Measurements from ENCODE around the gene SERPINH1.
A peak's percentile ranks its signal among the peaks of the same experiment; 100 is the strongest.

SERPINH1 gene

GRCh38 chr11:75562048-75562835 is at the start of gene SERPINH1:
SERPINH1 (plus strand) TSS chr11:75562253; CDS start chr11:75566350, 4,097 bp downstream.
- peak; percentile 64 to 69 for DNase-seq

DNA sequence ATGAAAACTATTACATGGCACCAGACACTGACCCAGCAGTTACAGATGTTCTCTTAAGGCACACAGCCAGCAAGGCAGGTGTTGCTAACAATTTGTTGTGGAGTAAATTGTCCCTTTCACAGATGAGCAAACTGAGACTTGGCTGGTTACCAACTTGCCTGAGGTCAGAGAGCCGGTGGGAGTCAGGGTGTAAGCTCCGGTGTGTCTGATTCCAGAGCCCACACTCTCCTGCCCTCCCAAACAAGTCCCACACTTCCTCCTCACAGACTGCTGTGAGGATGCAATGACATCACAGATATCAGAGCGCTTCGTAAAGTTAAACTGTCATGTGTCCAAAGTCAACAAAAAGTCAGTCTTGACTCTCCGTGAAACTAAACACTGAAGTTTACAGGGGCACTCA is 48.8 kb upstream of the SERPINH1 start:
- no peak for DNase-seq

DNA sequence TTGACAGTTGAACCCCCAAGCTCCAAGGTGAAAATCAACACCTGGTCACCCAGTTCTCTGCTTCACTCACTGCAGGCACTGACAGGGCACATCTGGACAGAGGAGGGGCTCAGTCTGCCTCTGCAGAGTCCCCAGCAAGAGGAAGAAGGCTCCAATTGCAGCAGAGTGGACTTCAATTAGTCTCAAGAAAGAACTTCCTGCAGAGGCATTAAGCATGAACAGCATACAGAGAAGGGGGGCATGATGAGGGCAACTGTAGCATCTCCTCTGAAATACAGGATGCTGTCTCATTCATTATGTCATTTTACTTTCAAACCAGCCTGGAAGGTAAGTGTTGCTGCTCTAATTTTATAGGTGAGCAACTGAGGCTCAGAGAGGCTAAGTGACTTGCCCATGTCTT is 47.5 kb upstream of the SERPINH1 start:
- no peak for DNase-seq

GRCh38 chr11:75516140-75516539 is 45.9 kb upstream of the SERPINH1 start:
- DNase-seq: no peak

DNA sequence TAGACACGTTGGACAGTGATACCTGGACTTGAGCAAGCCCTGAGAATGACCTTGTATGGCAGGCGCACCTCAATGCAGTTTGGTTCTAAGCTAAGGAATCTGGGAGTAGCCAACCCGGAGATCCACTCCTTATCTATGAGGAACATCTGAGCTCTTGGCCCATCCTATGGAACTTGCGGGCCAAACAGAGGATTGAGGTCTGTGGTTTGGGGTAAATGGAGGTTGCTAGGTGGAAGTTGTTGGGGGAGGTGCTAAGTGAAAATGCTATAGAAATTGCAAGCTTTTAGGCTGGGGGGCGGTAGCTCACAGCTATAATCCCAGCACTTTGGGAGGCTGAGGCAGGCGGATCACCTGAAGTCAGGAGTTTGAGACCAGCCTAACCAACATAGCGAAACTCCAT is 45.2 kb upstream of the SERPINH1 start:
- DNase-seq: no peak

DNA sequence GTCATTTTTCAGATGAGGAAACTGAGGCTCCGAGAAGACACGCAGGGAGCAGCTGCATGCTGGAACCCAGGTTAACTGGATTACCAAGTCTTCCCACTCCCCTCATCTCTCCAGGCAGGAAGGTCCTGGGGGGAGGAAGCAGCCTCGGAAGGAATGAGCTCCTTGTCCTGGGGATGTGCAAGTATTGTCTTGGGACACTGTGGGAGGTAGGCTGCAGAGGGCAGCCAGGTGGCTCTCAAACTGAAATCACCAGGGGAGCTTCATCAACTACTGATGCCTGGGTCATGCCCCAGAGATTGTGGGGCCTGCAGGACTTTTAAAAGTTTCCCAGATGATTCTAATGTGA is 43.9 kb upstream of the SERPINH1 start:
- no peak for DNase-seq

- DNase-seq: no peak
Observed at GRCh38 chr11:75518771-75519653, 43.0 kb upstream of the SERPINH1 start.

GRCh38 chr11:75520688-75521087 is 41.4 kb upstream of the SERPINH1 start:
- no peak for DNase-seq

DNA sequence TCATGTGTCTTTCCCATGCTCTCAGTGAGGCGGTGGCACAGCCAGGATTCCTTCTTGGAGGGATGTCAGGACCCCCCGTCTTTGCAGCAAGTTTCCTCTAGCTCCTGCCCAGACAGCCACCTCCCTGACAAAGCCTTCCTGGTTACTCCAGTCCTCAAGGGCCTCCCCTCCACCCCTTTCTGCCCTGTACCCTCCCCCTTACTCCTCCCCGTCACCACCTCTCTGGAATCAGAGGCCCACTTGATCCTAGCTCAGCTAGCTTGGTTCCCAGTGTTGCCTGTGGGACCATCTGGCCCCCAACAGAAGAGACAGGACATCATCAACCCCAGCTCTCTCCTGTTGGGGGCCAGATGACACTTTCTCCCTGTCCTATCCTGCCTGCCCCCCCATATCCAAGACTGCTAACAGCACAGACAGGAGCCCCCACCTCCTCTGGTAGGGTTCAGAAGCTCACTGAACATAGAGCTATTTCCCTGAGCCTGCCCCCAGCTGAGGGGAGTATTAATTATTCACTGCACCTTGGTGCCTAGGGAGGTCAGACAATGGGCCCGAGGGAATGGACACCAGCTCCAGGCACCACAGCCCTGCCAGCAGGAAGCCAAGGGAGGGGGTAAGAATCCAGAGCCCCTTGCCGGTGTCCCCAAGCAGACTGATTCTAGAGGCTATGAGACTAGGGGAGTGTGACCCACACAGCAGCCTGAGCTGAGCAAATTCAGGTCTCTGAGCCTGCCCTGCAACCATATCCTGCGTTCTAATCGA is 39.6 kb upstream of the SERPINH1 start:
- DNase-seq: no peak

GRCh38 chr11:75523189-75523588 is 38.9 kb upstream of the SERPINH1 start:
- no peak for DNase-seq

DNA sequence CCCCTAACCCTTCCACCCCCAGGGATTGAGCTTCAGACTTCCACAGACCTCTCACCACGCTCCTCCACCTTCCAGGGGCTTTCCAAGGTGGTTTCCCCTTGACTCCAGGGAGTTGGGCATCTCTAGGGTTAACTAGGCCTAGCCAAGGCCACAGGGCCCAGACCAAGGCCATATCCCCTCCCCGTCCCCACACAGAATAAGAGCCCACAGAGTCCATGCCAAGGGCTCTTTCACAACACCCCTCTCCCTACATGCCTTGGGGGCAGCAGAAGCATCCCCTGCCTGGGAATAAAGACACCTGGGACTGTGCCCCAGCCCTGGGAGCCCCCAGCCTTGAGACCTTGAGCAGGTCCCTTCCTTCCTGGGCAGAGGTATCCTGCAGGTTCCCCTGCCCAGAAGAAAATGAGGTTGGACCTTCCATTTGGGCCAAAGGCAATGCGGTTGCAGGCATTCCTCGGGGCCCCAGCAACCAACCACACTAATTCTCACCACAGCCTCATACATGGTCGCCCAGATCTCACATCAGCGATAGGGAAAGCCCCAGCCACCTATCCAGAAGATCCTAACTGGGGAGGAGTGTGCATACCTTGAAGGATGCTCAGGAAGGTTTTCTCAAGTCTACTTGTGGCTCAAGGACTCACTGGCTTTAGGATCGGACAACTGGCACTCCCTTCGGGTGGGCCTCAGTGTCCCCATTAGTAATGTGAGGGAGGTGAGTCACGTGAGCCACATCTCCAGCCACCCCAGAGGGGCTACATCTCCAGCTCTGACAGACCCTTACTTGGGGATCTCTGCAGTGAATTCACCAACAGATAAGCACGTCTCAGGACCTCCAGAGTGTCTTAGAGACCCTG is 38.0 kb upstream of the SERPINH1 start:
- DNase-seq: no peak

- peak in 1 of 2 donors; percentile 22 for DNase-seq
Observed at GRCh38 chr11:75524665-75525432, 37.2 kb upstream of the SERPINH1 start.

GRCh38 chr11:75525433-75526191 is 36.4 kb upstream of the SERPINH1 start, which contains the start of gene GDPD5:
GDPD5 (minus strand) TSS chr11:75525941; CDS start chr11:75477735, 48,206 bp downstream.
- peak; percentile 81 to 85 for DNase-seq

DNA sequence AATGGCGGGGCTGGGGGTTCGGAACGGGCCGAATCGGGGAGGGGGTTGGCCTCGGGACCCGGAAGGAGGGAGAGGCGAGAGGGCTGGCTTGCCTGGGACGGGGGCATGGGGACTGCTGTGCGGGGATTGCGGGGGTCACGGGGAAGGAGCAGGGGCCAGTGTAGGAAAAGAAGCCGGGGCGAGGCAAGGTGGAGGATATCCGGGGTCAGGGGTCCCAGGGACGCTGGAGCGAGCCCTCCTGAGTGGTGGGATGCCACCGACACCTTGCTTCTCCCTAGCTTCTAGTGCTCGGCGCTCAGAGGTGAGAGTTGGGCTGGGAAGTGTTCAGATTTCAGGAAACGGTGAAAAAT is 35.9 kb upstream of the SERPINH1 start:
- no peak for DNase-seq

- no peak for DNase-seq
Observed at GRCh38 chr11:75527130-75527529, 34.9 kb upstream of the SERPINH1 start.

DNA sequence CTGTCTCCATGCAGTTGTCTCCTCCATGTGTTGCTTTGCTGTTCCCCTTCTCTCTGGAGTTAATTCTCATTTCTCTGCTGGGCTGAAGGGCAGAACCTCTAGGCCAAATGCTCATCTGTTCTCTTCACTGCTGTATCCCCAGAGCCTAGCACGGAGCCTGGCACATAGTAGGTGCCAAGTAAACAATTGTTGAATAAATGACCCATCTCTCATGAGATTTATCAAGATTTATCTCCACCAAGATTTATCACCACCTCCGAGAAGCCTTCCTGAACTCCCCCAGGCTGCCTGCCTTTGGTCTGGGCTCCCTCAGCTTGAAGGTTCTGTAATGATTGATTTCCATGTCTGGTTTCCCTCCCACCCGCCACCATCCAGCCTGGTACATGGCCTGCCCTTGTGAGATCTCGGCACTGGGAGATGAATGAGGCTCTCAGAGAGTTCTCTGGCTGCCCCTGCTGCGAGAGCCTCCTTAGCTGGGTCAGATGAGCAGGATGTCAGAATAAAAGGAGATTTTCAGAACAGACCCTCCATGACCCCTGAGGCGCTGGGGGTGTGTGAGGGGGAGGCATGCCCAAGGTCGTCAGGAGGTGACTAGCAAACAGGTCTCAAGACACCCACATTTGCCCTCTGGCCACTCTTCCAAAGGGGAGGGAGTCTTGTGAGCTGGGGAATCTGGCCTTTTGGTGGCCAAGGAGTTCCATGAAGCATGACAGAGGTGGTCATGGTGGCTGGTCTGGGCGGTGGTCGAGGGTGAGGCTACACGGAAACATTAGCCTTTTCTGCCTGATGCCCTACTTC is 33.9 kb upstream of the SERPINH1 start:
- no peak for DNase-seq

- no peak for DNase-seq
Observed at GRCh38 chr11:75530577-75530976, 31.5 kb upstream of the SERPINH1 start.

DNA sequence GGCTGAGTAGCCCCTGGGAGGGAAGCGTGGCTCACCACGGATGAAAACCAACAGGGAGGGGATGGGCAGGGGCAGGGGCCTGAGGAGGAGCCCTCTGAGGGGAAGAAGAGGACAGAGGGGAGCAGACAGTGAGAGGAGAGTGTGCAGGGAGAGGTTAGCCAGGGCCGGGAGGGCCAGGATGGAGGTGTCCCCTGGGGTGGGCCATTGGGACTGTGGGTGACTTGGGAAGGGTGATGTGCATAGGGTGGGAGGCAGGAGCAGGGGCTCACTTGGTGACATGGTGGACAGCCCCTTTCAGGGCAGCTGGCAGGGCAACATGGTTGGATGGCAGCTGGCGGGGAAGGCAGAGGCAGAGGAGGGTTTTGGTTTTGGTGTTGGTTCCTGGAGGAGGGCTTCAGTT is 30.7 kb upstream of the SERPINH1 start:
- no peak for DNase-seq

DNA sequence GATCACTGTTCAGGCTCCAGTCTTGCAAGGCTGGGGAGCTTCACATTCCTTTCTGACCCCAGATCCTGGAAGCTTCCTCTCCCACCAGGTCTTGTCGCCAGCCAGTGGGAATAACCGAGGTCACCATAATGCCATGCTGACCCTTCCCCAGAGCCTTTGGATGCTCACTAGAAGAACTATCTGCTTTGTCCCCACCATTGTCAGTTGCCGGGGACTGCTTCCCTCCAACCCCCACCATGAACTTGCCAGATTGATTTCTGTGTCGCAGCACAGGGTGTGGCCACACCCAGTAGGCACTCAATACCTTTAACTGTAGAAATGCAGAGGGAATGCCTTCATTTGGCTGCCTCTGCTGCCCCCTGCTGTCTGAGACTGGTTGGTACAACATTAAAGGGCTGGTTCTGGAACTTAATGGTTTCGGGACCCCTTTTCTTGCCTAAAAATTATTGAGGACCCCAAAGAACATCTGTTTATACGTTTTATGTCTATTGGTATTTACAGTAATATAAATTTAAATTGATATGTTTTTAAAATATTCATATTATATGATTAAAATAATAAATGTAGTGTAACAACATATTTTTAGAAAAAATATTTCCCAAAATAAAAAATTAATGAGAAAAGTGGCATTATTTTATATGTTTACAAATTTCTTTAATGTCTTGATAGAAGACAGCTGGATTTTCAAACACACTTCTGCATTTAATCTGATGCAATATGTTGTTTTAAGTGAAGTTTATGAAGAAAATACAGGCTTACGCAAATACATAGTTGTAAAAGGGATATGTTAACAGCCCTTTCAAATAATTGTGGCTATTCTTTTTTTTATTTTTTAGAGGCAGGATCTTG is 29.6 kb upstream of the SERPINH1 start:
- DNase-seq: peak; percentile 82
